Nucleus accumbens (tissue), 56 donors: ENCODE data around the gene TMEM80.
"Not testable (repeated sequence)": the region's sequence is repeated elsewhere in the genome, so short reads cannot be mapped to it uniquely, and the experiment has no call there.

Source experiments
- DNase-seq, 56 donors: peaks; one replicate each; lab custom pipeline; 2025; lab: John Stamatoyannopoulos, UW

Gene TMEM80

DNA sequence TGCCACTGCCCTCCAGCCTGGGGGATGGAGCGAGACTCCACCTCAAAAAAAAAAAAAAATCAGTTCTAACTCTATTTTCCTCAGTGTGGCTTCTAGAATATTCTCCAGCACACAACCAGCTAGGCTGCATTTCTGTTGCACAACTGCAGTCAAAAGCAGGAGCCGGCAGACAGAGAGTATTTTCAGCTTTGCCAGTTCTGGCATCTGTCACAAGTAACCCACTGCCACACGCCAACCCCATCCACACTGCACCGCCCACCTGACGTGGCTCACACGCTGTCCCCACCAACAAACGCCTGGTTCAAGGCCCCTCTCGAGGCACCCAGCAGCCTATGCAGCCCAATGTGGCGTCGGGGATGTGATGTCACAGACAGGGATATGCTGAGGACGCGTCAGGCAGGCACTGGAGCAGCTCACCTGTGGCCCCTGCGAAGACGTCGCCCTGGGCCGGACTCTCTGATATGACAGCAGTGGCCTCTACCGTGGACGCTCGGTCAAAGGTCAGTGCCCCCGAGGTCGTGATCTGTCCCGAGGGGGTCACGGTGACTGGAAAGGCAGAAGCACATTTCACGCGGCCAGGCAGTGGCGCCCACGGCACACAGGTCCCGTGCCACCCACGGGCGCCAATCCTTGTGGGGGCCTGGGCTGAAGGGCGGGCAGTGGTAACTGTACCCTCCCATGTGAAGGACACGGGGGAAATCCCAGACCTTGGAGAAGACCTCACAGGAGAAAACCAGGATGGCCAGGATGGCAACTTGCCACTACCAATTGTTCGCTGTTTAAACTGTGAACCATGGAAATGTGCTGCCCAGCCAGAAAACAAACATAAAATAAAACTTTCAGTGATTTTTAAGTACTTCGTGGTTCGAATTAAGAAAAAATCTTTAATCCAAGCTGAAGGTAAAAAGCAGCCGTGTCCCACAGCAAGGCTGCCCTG, 16.1 kb upstream of the TMEM80 start:
- no peak for DNase-seq

DNA sequence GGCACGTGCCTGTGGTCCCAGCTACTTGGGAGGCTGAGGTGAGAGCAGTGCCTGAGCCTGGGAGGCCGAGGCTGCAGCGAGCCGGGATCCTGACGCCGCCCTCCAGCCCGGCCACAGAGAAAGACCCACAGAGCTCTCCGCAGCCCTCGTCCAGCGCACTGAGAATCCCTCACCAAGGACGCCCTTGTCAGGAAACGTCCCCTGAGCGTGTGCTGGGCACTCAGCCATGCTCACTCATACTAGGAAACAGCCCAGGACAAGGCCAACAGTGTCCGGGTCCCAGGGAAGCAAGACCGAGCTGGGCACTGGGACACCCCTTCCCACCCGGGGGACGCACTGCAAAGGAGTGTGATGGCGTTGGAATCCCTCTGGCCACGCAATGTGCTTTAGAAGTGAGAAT, 15.1 kb upstream of the TMEM80 start:
- peak in 3 of 56 donors; percentile 13 to 35 (median 33) for DNase-seq

DNA sequence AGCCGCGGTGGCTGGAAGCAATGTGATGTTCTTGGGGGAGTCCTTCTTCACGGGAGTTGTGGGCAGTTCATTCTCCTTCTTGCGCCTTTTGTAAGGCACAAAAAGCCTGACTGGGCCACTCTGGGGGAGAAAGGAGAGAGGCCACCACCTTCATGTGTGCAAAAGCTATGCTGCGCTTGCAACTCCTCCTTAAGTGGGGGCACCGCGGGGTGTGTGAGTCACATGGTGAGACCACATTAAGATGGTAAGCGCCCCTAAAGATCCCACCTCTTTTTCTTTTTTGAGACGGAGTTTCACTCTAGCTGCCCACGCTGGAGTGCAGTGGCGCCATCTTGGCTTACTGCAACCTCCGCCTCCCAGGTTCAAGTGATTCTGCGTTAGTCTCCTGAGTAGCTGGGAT, 14.6 kb upstream of the TMEM80 start:
- DNase-seq, result peak in 5 of 56 donors; percentile 19 to 52 (median 30)

DNA sequence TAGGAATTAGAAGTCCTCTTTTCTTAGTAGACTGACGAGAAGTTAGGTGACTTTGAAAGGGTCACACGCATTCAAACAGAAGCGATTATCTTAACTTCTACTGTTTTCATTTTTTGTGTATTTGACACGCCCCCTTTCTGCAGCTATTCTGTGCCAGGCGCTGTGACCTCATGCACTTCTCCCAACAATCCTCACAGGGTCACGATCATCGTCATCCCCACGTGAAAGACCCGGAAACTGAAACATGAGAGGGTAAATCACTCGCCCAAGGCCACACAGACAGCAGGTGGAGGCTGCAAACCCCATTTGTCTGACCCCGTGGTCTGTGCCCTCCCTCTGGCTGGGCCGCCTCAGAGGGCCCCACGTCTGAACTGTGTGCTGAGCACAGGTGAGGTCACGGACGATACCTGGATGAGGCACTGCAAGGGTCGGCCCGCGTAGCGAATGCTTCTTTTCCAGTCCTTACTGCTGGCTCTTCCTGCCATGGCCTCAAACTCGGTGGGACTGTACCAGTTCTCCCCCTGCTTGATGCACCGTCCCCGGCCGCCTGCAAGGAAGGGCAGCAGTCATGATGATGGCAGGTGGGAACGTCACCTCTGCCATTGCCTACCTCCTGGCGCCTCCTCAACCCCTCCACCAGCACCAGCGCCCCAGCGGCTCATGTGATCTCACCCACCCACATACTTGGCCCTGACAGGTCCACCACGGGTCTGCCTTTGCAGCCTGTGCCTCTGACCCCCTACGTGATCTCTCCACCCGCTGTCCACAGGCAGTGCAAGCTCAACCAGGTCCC, 9.0 kb upstream of the TMEM80 start:
- DNase-seq, result no peak

DNA sequence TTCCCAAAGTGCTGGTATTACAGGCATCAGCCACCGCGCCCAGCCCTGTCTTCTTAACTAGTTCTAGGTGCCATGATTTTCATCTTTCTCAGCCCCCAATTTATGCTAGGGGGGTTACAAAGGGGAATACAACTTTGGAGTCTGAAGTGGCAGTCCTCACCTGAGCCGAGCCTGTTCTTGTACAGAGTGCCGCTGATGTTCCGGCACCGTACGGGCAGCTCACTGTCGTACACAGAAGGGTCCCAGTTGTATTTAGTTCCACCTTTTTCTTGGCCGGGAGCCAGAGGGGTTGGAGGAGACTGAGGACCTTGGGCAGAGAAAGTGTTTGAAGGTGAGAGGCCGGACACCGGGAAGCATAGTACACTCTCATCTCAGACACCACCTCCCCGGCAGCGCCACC, 7.9 kb upstream of the TMEM80 start:
- DNase-seq, result no peak

GRCh38 chr11:688681-689080, 6.9 kb upstream of the TMEM80 start:
- DNase-seq, result no peak

- no peak for DNase-seq
These were observed 6.0 kb upstream of the TMEM80 start for GRCh38 chr11:689625-690024.

GRCh38 chr11:690244-690643, 5.4 kb upstream of the TMEM80 start:
- DNase-seq, result not testable (repeated sequence)

GRCh38 chr11:690738-691633, 4.6 kb upstream of the TMEM80 start:
- peak in 3 of 56 donors; percentile 27 to 45 (median 27) for DNase-seq

DNA sequence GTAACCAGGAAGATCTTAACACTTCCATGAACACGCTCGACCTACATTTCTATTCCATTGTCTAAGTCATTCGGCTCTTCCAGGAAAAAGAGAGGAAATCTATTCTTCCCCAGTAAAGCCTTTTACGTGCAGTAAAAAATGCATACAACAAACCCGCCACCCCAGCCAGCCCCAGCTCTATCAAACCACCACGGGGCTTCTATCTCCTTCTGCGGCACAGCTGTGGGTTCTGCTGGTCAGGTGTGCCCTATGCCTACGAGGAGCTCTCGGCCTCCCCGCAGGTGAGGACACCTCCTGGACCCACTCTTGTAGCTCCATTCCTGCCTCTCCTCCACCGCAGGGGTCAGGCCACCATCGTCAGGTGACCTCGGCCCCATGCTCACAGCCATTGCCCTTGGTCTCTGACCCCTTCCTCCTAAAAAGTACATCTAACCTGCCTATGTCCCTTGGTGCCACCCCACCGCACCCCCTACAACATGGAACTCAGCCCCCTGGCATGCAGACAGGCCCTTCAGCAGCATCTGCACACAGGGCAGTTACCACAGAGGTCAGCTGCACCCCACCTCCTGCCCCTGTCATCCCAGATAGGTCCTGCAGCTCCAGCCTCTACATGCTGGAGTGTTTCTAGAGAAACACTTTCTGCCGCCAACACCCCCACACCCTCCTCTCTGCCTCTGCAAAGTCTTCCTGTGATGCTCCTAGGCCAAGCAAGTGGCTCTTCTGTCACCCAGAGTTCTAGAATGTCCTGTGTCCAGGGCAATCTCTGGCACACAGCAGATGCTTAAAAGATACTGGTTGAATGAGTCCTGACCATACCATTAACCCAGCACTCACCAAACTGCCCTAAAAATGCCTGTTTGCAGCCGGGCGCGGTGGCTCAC, 3.7 kb upstream of the TMEM80 start:
- no peak for DNase-seq

DNA sequence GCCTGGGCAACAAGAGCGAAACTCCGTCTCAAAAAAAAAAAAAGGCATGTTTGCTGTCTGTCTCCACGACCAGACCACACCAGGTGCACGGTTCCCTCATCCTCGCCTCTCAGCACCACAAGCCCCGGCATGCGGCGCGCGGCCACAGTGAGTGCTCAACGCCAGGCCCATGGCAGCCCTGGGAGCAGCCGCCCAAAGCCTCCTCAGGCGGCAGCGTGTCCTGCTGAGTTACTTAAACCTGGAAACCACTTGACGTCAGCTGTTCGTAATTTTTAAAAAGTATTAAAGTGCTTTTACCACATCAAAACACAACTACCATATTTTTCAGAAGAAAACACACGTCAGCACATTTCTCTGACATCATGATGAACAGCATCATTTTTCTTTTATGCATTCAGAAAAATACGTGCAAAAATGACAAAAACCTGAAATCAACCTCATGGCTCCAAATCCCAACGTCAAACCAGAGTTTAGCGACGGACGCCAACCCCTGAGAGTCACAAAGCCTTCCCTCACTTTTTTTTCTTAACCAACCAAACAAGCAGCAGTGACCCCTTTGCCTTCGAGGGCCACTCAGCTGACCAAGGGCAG, 2.7 kb upstream of the TMEM80 start:
- DNase-seq, result no peak

DNA sequence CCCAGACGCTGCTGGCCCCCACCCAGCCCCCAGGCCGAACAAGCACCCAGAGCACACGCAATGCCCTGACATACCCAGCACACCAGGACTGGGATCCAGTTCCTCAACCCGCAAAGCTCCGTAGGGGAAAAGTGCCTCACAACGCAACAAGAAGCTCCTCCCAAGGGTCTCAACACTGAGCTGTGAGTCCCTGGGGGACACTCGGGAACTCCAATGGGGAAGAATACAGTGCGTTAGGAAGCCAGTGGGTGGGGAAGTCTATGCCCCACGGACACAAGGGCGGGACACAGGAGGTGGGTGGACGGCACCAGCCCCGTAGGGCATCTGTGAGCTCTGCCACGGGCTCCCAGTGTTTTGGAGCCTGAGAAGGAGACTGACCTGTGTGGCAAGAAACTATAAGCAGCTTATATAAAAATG, 2.2 kb upstream of the TMEM80 start:
- DNase-seq, result no peak

- peak in 1 of 56 donors; percentile 22 for DNase-seq
These were observed 1.6 kb upstream of the TMEM80 start for GRCh38 chr11:693887-694562.

DNA sequence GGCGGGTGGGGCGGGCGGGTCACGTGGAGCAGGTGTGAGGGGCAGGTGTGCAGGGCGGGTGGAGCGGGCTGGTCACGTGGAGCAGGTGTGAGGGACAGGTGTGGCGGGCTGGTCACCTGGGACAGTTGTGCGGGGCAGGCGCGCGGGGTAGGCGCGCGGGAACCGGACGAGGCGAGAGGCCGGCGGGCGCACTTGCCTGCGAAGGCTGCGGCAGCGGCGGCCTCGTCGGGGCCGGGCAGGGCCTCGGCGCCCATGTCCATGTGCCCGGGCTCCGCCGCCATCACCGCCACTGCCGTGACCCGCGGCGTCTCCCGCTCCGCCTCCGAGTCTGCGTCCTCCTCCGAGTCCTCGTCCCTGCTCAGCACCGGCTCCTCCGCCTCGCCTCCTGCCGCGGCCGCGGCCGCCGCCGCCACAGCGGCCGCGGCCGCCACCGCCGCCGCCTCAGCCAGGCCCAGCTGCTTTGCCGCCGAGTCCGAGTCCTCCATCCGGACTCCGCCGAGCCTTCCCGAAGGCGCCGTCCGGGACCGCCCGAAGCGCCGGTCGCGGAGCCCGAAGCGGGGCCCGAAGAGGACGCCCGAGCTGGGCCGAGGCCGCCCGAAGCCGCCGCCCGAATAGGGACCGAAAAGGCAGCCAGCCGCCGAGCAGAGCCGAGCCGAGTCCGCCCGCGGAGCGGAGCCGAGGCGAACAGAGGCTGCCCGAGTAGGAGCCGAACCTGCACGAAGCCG, 891 bp upstream of the TMEM80 start, which contains the start of gene DEAF1:
TSS of gene DEAF1 (minus strand) at position 660 of the 725 bp plus-strand sequence. CDS start at position 485, 175 bp downstream.
- peak in 55 of 56 donors; percentile 58 to 99 (median 94) for DNase-seq

- DNase-seq, result peak in 1 of 56 donors; percentile 100
These were observed 403 bp upstream of the TMEM80 start for GRCh38 chr11:695288-695537.

GRCh38 chr11:696955-697491, 1.4 kb downstream of the TMEM80 start:
- no peak for DNase-seq

DNA sequence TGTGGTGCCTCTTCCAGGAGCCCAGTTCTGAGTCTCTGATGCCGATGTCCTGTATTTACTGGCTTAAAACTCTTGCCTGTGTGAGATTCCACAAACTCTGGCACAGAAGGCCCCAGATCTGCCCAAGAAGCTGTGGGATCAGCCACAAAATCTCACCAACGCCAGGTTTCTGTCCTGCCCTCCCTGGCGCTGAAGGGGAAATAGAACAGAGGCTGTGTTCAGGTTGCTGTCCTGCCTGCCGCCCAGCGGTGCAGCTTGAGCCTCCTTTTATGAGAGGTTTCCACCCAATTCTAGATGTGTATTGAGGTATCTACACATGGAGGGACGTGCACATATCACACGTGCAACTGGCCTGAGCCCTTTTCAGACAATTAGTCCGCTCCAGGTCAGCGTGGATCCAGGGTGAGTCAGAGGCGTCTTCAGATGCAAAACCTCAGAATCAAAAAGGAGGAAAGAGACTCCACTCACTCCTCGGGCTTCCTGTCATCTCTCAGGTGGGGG, 2.2 kb downstream of the TMEM80 start:
- DNase-seq, result no peak
